SK-N-SH (cell line): ENCODE data around the gene DCUN1D1.

Experiments
- CHD2 ChIP-seq: fragments of 150-350 bp; IDR thresholded peaks from 2 replicates; pipeline ENCODE4 v1.6.1; 2018; ENCODE audit warnings: low read length; ENCODE audit not compliant: partially characterized antibody
- EP300 ChIP-seq, 2 experiments: IDR thresholded peaks; 2 replicates each; pipeline versions ENCODE4 v1.4.0 to v1.6.1; 2012; ENCODE audit warnings: borderline replicate concordance in 1 of 2, low read depth in 1 of 2, low read length in 1 of 2
- FOXM1 ChIP-seq: IDR thresholded peaks from 2 replicates; pipeline ENCODE4 v1.4.0; 2012; ENCODE audit warnings: low read depth, mild to moderate bottlenecking
- JUND ChIP-seq: IDR thresholded peaks from 2 replicates; pipeline ENCODE4 v1.4.0; 2012
- MAX ChIP-seq: IDR thresholded peaks from 2 replicates; pipeline ENCODE4 v1.4.0; 2012; ENCODE audit warnings: low read depth
- MXI1 ChIP-seq: IDR thresholded peaks from 2 replicates; pipeline ENCODE4 v1.6.1; 2012; ENCODE audit warnings: mild to moderate bottlenecking, low read depth, low read length, improper control_type of control experiment
- RAD21 ChIP-seq: IDR thresholded peaks from 2 replicates; pipeline ENCODE4 v1.6.1; 2012; ENCODE audit warnings: mild to moderate bottlenecking, low read length
- RFX5 ChIP-seq: IDR thresholded peaks from 2 replicates; pipeline ENCODE4 v1.6.1; 2012; ENCODE audit warnings: mild to moderate bottlenecking, improper control_type of control experiment, low read length
- SIN3A ChIP-seq: IDR thresholded peaks from 2 replicates; pipeline ENCODE4 v1.6.1; 2012; ENCODE audit warnings: low read depth, mild to moderate bottlenecking, low read length, moderate library complexity, borderline replicate concordance
- TF ChIP-seq, protein P1 (sequence below): fragments of 200-600 bp; sonication (generic); IDR thresholded peaks from 2 replicates; pipeline ENCODE4 v1.6.1; 2017; ENCODE audit warnings: antibody characterized with exemption, mild to moderate bottlenecking, moderate library complexity
- TF ChIP-seq, protein P2 (sequence below): IDR thresholded peaks from 2 replicates; pipeline ENCODE4 v1.6.1; 2012; ENCODE audit warnings: mild to moderate bottlenecking, low read depth, low read length, moderate library complexity

DNA sequence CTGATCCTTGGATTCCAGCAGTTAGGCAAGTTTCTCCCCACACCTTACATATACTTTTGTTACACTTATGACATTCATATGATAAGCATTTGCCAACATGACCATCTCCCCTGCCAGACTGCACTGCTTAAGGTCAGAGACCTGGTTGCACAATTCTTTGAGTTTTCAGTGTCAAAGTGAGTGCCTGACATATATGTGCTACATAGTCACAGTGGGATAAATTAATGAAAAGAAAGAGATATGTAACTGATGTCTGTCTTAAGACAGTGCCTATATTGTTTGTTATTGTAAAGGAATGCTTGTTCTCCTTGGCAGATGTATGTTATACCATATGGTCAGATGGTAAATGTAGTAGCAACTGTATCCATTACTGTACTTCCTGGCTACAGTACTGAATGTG is 3.5 kb upstream of the DCUN1D1 start:
- TF ChIP-seq, protein P1, sequence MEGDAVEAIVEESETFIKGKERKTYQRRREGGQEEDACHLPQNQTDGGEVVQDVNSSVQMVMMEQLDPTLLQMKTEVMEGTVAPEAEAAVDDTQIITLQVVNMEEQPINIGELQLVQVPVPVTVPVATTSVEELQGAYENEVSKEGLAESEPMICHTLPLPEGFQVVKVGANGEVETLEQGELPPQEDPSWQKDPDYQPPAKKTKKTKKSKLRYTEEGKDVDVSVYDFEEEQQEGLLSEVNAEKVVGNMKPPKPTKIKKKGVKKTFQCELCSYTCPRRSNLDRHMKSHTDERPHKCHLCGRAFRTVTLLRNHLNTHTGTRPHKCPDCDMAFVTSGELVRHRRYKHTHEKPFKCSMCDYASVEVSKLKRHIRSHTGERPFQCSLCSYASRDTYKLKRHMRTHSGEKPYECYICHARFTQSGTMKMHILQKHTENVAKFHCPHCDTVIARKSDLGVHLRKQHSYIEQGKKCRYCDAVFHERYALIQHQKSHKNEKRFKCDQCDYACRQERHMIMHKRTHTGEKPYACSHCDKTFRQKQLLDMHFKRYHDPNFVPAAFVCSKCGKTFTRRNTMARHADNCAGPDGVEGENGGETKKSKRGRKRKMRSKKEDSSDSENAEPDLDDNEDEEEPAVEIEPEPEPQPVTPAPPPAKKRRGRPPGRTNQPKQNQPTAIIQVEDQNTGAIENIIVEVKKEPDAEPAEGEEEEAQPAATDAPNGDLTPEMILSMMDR = no peak
- TF ChIP-seq RAD21 (no peak), RFX5 (no peak), MAX (no peak), CHD2 (no peak), MXI1 (no peak), FOXM1 (no peak), SIN3A (no peak), JUND (no peak), EP300 (IDR thresholded peaks at IDR 0.05; ENCODE audit: borderline replicate concordance in 1 of 2, low read depth in 1 of 2, low read length in 1 of 2) (no peak)
- TF ChIP-seq, protein P2, sequence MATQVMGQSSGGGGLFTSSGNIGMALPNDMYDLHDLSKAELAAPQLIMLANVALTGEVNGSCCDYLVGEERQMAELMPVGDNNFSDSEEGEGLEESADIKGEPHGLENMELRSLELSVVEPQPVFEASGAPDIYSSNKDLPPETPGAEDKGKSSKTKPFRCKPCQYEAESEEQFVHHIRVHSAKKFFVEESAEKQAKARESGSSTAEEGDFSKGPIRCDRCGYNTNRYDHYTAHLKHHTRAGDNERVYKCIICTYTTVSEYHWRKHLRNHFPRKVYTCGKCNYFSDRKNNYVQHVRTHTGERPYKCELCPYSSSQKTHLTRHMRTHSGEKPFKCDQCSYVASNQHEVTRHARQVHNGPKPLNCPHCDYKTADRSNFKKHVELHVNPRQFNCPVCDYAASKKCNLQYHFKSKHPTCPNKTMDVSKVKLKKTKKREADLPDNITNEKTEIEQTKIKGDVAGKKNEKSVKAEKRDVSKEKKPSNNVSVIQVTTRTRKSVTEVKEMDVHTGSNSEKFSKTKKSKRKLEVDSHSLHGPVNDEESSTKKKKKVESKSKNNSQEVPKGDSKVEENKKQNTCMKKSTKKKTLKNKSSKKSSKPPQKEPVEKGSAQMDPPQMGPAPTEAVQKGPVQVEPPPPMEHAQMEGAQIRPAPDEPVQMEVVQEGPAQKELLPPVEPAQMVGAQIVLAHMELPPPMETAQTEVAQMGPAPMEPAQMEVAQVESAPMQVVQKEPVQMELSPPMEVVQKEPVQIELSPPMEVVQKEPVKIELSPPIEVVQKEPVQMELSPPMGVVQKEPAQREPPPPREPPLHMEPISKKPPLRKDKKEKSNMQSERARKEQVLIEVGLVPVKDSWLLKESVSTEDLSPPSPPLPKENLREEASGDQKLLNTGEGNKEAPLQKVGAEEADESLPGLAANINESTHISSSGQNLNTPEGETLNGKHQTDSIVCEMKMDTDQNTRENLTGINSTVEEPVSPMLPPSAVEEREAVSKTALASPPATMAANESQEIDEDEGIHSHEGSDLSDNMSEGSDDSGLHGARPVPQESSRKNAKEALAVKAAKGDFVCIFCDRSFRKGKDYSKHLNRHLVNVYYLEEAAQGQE = no peak
